Activated CD8-positive, alpha-beta memory T cell treated with anti-CD3 and anti-CD28 coated beads, Interleukin-2, amount 50 U/mL, for 1 hour (primary cell): Measurements from ENCODE around the gene CCBE1.
"Not testable (repeated sequence)": the region's sequence is repeated elsewhere in the genome, so short reads cannot be mapped to it uniquely, and the experiment has no call there.

ENCODE experiments used
- DNase-seq: peaks from one replicate; pipeline ENCODE4 v3.0.0-alpha.2; 2020; ENCODE audit errors: extremely low read depth

CCBE1 gene

GRCh38 chr18:59681521-59682004 lies 15.7 kb downstream of the CCBE1 start:
- no peak for DNase-seq

- no peak for DNase-seq
These were observed 16.2 kb downstream of the CCBE1 start for GRCh38 chr18:59681051-59681450.

GRCh38 chr18:59675346-59675745 lies 21.9 kb downstream of the CCBE1 start:
- DNase-seq = no peak

GRCh38 chr18:59674903-59675270 lies 22.3 kb downstream of the CCBE1 start:
- DNase-seq = no peak

GRCh38 chr18:59674186-59674902 lies 22.9 kb downstream of the CCBE1 start:
- DNase-seq = no peak

GRCh38 chr18:59672235-59672711 lies 24.9 kb downstream of the CCBE1 start:
- no peak for DNase-seq

GRCh38 chr18:59671551-59671950 lies 25.7 kb downstream of the CCBE1 start:
- no peak for DNase-seq

GRCh38 chr18:59669872-59670657 lies 27.2 kb downstream of the CCBE1 start:
- DNase-seq = no peak

GRCh38 chr18:59667488-59667887 lies 29.7 kb downstream of the CCBE1 start:
- DNase-seq = no peak

GRCh38 chr18:59666007-59666402 lies 31.2 kb downstream of the CCBE1 start:
- DNase-seq = not testable (repeated sequence)

- DNase-seq = no peak
These were observed 31.9 kb downstream of the CCBE1 start for GRCh38 chr18:59665057-59666006.

- DNase-seq = no peak
These were observed 32.9 kb downstream of the CCBE1 start for GRCh38 chr18:59664329-59664728.

- DNase-seq = no peak
These were observed 34.1 kb downstream of the CCBE1 start for GRCh38 chr18:59663096-59663495.

- no peak for DNase-seq
These were observed 35.1 kb downstream of the CCBE1 start for GRCh38 chr18:59661891-59662701.

- DNase-seq = no peak
These were observed 36.2 kb downstream of the CCBE1 start for GRCh38 chr18:59660786-59661743.

- DNase-seq = no peak
These were observed 36.9 kb downstream of the CCBE1 start for GRCh38 chr18:59660366-59660765.

- DNase-seq = no peak
These were observed 37.6 kb downstream of the CCBE1 start for GRCh38 chr18:59659508-59660170.

GRCh38 chr18:59658941-59659340 lies 38.3 kb downstream of the CCBE1 start:
- no peak for DNase-seq

- DNase-seq = no peak
These were observed 40.2 kb downstream of the CCBE1 start for GRCh38 chr18:59657012-59657411.
